Spleen (tissue), 11 donors: Measurements from ENCODE around the gene VIPR1. TPM values are rescaled to one million over a fixed set of nuclear protein-coding genes. Genes with fewer than 3 reads are reported as not detected.

Source experiments
- DNase-seq: peaks from one replicate; pipeline ENCODE4 v3.0.0-alpha.2; 2020
- H3K27ac ChIP-seq, 8 donors: fragments of 200-600 bp; sonication (generic) in 7 of 8; 1 replicate in 4 of 8; 2 replicates in 4 of 8; pipeline versions ENCODE4 v1.5.0 to v1.8.0; 2016 to 2021; ENCODE audit warnings: inconsistent platforms in 4 of 8, mild to moderate bottlenecking in 4 of 8, moderate library complexity in 1 of 8
- H3K27me3 ChIP-seq, 7 donors: fragments of 200-600 bp; sonication (generic) in 6 of 7; replicated peaks in 1 of 7; 1 replicate in 4 of 7; 2 replicates in 3 of 7; pipeline versions ENCODE4 v1.5.0 to v1.8.0; 2016 to 2021; ENCODE audit warnings: inconsistent platforms in 3 of 7, mild to moderate bottlenecking in 1 of 7
- H3K36me3 ChIP-seq, 6 donors: fragments of 200-600 bp; sonication (generic) in 5 of 6; 1 replicate in 4 of 6; 2 replicates in 2 of 6; pipeline versions ENCODE4 v1.5.0 to v1.8.0; 2016 to 2021; ENCODE audit warnings: inconsistent platforms in 2 of 6
- H3K4me1 ChIP-seq, 6 donors: fragments of 200-600 bp; sonication (generic) in 5 of 6; 1 replicate in 3 of 6; 2 replicates in 3 of 6; pipeline versions ENCODE4 v1.5.0 to v1.8.0; 2016 to 2021; ENCODE audit warnings: inconsistent platforms in 3 of 6
- H3K4me3 ChIP-seq, 8 donors: fragments of 200-600 bp; sonication (generic) in 7 of 8; 1 replicate in 4 of 8; 2 replicates in 4 of 8; pipeline versions ENCODE4 v1.5.0 to v1.8.0; 2016 to 2021; ENCODE audit warnings: inconsistent platforms in 4 of 8, mild to moderate bottlenecking in 4 of 8, moderate library complexity in 2 of 8
- H3K9me3 ChIP-seq, 8 donors: fragments of 200-600 bp; sonication (generic) in 7 of 8; 1 replicate in 4 of 8; 2 replicates in 4 of 8; pipeline versions ENCODE4 v1.5.0 to v1.8.0; 2016 to 2021; ENCODE audit warnings: inconsistent platforms in 4 of 8
- POLR2A ChIP-seq, 3 donors: fragments of 450-650 bp; IDR thresholded peaks; one replicate each; pipeline ENCODE4 v1.5.1; 2017; ENCODE audit warnings: antibody characterized with exemption in 3 of 3, mild to moderate bottlenecking in 1 of 3
- POLR2AphosphoS5 ChIP-seq, 3 donors: sonication (generic); formaldehyde crosslinking; IDR thresholded peaks; one replicate each; pipeline ENCODE4 v1.5.1; 2017; ENCODE audit warnings: antibody characterized with exemption in 3 of 3
- WGBS, 5 donors: extraction: QIAGEN DNeasy Blood & Tissue Kit in 3 of 5; methylation state at CpG; one replicate each; pipeline versions ENCODE4 v1.1.5 to v1.1.7; 2013 to 2018; 5-methylcytosine and 5-hydroxymethylcytosine counted together
- intact Hi-C: fragments of 100-400 bp; cut with DNase I; formaldehyde crosslinking; loops from one replicate; pipeline ENCODE4 v1.15.0; 2023; ENCODE audit warnings: low total_unique reads
- polyA plus RNA-seq, 3 donors: library from polyadenylated mRNA; stranded (reverse); fragments of 200-250 nt; gene quantifications; one replicate each; pipeline ENCODE4 v1.2.1, GENCODE V29; 2013
- total RNA-seq, 7 donors: library from RNA; depleted of rRNA in 3 of 7; stranded (reverse); fragments of >200 nt in 3 of 7; fragmentation: NEBNext Ultra II Directional in 4 of 7; extraction: Animal tissue kit (Norgen Biotek cat#: 25700) in 4 of 7; gene quantifications; one replicate each; pipeline versions ENCODE4 v1.1.0 to v1.2.1, GENCODE V29; 2016 to 2021
- TF ChIP-seq, protein P1 (sequence below), 11 experiments: fragments of 200-600 bp in 7 of 11; fragments of 450-650 bp in 4 of 11; sonication (generic) in 4 of 11; IDR thresholded peaks in 8 of 11; conservative IDR thresholded peaks in 3 of 11; 1 replicate in 7 of 11; 2 replicates in 4 of 11; pipeline versions ENCODE4 v1.4.0 to v1.8.0; 2016 to 2021; ENCODE audit warnings: antibody characterized with exemption in 11 of 11, inconsistent platforms in 4 of 11, mild to moderate bottlenecking in 1 of 11
- donor health status: healthy with polysubstance abuse.
- donor health status: DM: no; HTN: no; CAD: no; lungs with moderate emphysema.
- donor health status: DM: no; HTN: no; CAD: no.
- donor health status: Bipolar disorder and iron deficiency.
- donor health status: healthy.
- donor health status: DM: no; HTN: no; CAD: no.
- donor health status: DM: yes; HTN: yes; CAD: no.

Gene VIPR1
- total and polyA plus RNA-seq, 10 donors, result 2.0 to 16.3 (median 10.3) TPM

- H3K27ac ChIP-seq, result peak overlapping the region in 3 of 8 donors; percentile 38 to 80 (median 79)
- no peaks in the 10 kb centered on the region for H3K27me3 ChIP-seq
- H3K4me1 ChIP-seq, result peaks cover 4 to 76% (median 53%) of the 10 kb centered on the region in 6 donors
- intact Hi-C loops, result no loop called here
- TF ChIP-seq, protein P1, sequence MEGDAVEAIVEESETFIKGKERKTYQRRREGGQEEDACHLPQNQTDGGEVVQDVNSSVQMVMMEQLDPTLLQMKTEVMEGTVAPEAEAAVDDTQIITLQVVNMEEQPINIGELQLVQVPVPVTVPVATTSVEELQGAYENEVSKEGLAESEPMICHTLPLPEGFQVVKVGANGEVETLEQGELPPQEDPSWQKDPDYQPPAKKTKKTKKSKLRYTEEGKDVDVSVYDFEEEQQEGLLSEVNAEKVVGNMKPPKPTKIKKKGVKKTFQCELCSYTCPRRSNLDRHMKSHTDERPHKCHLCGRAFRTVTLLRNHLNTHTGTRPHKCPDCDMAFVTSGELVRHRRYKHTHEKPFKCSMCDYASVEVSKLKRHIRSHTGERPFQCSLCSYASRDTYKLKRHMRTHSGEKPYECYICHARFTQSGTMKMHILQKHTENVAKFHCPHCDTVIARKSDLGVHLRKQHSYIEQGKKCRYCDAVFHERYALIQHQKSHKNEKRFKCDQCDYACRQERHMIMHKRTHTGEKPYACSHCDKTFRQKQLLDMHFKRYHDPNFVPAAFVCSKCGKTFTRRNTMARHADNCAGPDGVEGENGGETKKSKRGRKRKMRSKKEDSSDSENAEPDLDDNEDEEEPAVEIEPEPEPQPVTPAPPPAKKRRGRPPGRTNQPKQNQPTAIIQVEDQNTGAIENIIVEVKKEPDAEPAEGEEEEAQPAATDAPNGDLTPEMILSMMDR (IDR thresholded peaks at IDR 0.05 in 8 of 11, conservative IDR thresholded peaks at IDR 0.05 in 3 of 11), result no peak
- TF ChIP-seq POLR2AphosphoS5 (IDR thresholded peaks at IDR 0.05), result no peak
- no peak for TF ChIP-seq POLR2A (IDR thresholded peaks at IDR 0.05)
- H3K9me3 ChIP-seq, result no peaks in the 10 kb centered on the region
- H3K4me3 ChIP-seq, result no peak overlapping the region
- WGBS, 5 donors, result 78 to 93% (median 87%) methylated on average over 11 to 13 of the region's 13 CpGs
- DNase-seq, result no peak
- no peaks in the 10 kb centered on the region for H3K36me3 ChIP-seq
Measured at GRCh38 chr3:42525736-42526345, 23.4 kb downstream of the VIPR1 start.

DNA sequence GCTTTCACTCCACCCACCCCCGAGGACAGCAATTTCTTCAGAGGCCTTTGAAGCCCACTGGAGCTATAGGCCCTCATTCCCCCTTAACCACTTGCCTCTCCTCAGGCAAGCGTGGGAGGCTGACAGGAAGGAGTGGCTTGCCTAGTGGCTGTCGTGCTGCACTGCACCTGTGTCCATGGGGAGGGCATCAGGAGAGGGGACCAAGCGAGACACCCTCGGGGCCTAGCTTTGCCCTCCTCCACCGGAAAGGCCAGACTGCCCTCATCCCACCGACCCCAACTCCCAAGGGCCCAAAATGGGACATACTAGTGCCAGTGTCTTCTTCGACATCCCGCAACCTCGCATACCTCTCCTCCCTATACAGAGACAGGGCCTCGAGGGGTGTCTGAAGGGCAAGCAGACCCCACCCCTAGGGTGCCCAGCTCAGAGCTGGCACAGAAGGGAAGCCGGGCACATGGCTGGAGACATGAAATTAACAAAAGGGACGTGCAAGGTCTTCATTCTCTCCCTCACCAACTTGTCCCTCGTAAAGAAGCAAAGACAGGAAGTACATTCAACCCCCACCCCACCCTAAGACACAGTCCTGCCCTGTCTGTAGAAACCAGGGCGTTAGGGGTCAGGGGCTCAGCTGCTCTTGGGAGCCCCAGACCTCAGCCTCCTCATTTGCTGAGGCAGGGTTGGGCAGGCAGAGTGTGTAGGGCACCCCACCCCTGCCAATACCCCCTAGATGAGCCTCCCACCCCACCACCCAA is 24.3 kb downstream of the VIPR1 start:
- no peak for TF ChIP-seq POLR2AphosphoS5 (IDR thresholded peaks at IDR 0.05)
- TF ChIP-seq POLR2A (IDR thresholded peaks at IDR 0.05), result no peak
- TF ChIP-seq, protein P1 (IDR thresholded peaks at IDR 0.05 in 8 of 11, conservative IDR thresholded peaks at IDR 0.05 in 3 of 11), result peak in 5 of 11 experiments; percentile 13 to 37 (median 20)
- 51 to 64% (median 55%) methylated on average over 15 of the region's 15 CpGs for WGBS, 5 donors
- H3K4me1 ChIP-seq, result peaks cover 4 to 82% (median 55%) of the 10 kb centered on the region in 6 donors
- no peaks in the 10 kb centered on the region for H3K9me3 ChIP-seq
- no peak for DNase-seq
- H3K27ac ChIP-seq, result peak overlapping the region in 4 of 8 donors; percentile 8 to 80 (median 58)
- intact Hi-C loops, result no loop called here
- no peaks in the 10 kb centered on the region for H3K27me3 ChIP-seq
- no peak overlapping the region for H3K4me3 ChIP-seq
- no peaks in the 10 kb centered on the region for H3K36me3 ChIP-seq

DNA sequence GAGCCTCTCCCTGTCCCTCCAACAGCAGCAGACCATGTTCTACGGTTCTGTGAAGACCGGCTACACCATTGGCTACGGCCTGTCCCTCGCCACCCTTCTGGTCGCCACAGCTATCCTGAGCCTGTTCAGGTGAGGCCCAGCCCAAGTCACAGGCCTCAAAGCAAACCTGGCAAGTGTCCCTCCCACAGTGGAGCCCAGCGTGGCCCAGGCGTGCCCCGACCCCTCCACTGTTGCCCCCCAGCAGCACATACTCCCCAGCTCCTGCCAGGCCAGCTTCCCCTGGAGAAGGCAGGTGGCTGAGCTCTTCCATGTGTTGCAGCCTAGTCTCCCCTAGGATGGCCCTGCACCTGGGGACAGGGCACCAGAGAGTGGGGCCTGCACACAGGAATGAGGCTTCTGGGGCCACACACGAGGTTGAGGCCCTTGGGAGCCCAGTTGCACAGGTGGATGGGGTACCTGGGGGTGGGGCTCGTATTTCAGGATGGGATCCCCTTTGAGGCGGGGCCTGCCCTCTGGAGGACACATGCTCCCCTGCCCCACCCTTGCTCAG is 25.0 kb downstream of the VIPR1 start:
- DNase-seq, result peak; percentile 67
- Histone ChIP-seq H3K4me1 (peaks cover 4 to 86% (median 58%) of the 10 kb centered on the region in 6 donors), H3K36me3 (no peaks in the 10 kb centered on the region), H3K27me3 (no peaks in the 10 kb centered on the region), H3K9me3 (no peaks in the 10 kb centered on the region), H3K4me3 (no peak overlapping the region), H3K27ac (peak overlapping the region in 4 of 8 donors; percentile 8 to 80 (median 58))
- no peak for TF ChIP-seq POLR2AphosphoS5 (IDR thresholded peaks at IDR 0.05)
- TF ChIP-seq, protein P1 (IDR thresholded peaks at IDR 0.05 in 8 of 11, conservative IDR thresholded peaks at IDR 0.05 in 3 of 11), result no peak
- WGBS, 5 donors, result 87 to 96% (median 90%) methylated on average over 7 to 11 of the region's 11 CpGs
- intact Hi-C loops, result no loop called here

DNA sequence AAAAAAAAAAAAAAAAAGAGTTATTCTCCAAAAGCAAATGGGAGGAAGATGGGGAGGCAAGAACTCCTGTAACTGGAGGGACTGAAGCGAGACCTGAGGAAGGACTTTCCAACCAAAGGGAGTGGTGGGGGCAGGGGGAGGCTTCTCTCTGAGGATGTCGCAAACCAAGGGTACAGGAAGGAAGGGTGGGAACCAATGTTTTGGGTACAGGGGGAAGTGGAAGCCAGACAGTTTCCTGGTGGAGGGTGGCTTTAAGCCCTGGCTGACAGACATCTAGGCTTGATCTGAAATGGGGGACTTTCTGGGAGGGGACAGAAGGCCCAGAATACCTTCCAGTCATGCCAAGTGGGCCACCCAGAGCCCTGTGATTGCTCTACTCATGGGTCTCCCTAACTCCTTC is 27.0 kb downstream of the VIPR1 start:
- intact Hi-C loops, result no loop called here
- no peak for DNase-seq
- 13 to 43% (median 29%) methylated on average over 2 of the region's 2 CpGs for WGBS, 5 donors
- TF ChIP-seq, protein P1 (IDR thresholded peaks at IDR 0.05 in 8 of 11, conservative IDR thresholded peaks at IDR 0.05 in 3 of 11), result no peak
- TF ChIP-seq POLR2AphosphoS5 (IDR thresholded peaks at IDR 0.05), result peak in 2 of 3 donors; percentile 24 to 81
- peak overlapping the region in 4 of 8 donors; percentile 60 to 80 (median 72) for H3K27ac ChIP-seq
- H3K27me3 ChIP-seq, result no peaks in the 10 kb centered on the region
- peaks cover 4 to 94% (median 62%) of the 10 kb centered on the region in 6 donors for H3K4me1 ChIP-seq
- no peak overlapping the region for H3K4me3 ChIP-seq
- H3K36me3 ChIP-seq, result no peaks in the 10 kb centered on the region
- no peaks in the 10 kb centered on the region for H3K9me3 ChIP-seq
